PC-3 (cell line): Measurements from ENCODE around the gene MAPKBP1. TPM values are rescaled to one million over a fixed set of nuclear protein-coding genes. Genes with fewer than 3 reads are reported as not detected.

Experiments used
- ATAC-seq: fragments of 200-7000 bp; cut with Tn5 transposase; 2 replicates; pipeline ENCODE4 v1.9.1; 2020; ENCODE audit warnings: mild to moderate bottlenecking, moderate library complexity
- BruUV-seq: library from RNA; stranded (reverse); fragments of 400-500 nt; replicated peaks from 2 replicates; lab custom pipeline; 2021; lab: Mats Ljungman, UMichigan
- CTCF ChIA-PET: fragments of 300-600 bp; sonication (Branson Sonifier 250); formaldehyde crosslinking; loops from one replicate; lab custom pipeline; 2022; ENCODE audit warnings: antibody characterized with exemption; lab: Charles Lee
- POLR2A ChIA-PET: fragments of 300-600 bp; sonication (Branson Sonifier 250); formaldehyde crosslinking; loops from one replicate; lab custom pipeline; 2022; ENCODE audit warnings: antibody characterized with exemption; ENCODE audit not compliant: unreplicated experiment; lab: Charles Lee
- DNase-seq: peaks from one replicate; pipeline ENCODE4 v3.0.0-alpha.2; 2015
- H2AFZ ChIP-seq: fragments of 300-600 bp; sonication (generic); 2 replicates; pipeline ENCODE4 v1.6.0; 2016; ENCODE audit warnings: antibody characterized with exemption, low read length
- H3F3A ChIP-seq: fragments of 300-600 bp; sonication (generic); one replicate; pipeline ENCODE4 v1.6.0; 2017; ENCODE audit warnings: antibody characterized with exemption, low read length, control low read depth, mild to moderate bottlenecking; ENCODE audit not compliant: unreplicated experiment
- H3K27ac ChIP-seq: fragments of 300-600 bp; sonication (generic); 2 replicates; pipeline ENCODE4 v1.5.1; 2016; ENCODE audit warnings: mild to moderate bottlenecking, low read length
- H3K27me3 ChIP-seq: fragments of 300-600 bp; sonication (generic); 2 replicates; pipeline ENCODE4 v1.6.1; 2016; ENCODE audit warnings: low read length, mixed read lengths
- H3K36me3 ChIP-seq: fragments of 300-600 bp; sonication (generic); 2 replicates; pipeline ENCODE4 v1.6.1; 2016; ENCODE audit warnings: low read depth, mixed run types, low read length, mixed read lengths
- H3K4me1 ChIP-seq: fragments of 300-600 bp; sonication (generic); 2 replicates; pipeline ENCODE4 v1.5.1; 2016; ENCODE audit warnings: low read length; ENCODE audit not compliant: insufficient read depth
- H3K4me2 ChIP-seq: fragments of 300-600 bp; sonication (generic); 2 replicates; pipeline ENCODE4 v1.6.0; 2016; ENCODE audit warnings: low read length
- H3K4me3 ChIP-seq: fragments of 300-600 bp; sonication (generic); 2 replicates; pipeline ENCODE4 v1.5.1; 2016; ENCODE audit warnings: mild to moderate bottlenecking, low read length, mixed read lengths
- H3K79me2 ChIP-seq: fragments of 300-600 bp; sonication (generic); 2 replicates; pipeline ENCODE4 v1.6.1; 2017; ENCODE audit warnings: low read length, mixed read lengths
- H3K9ac ChIP-seq: fragments of 300-600 bp; sonication (generic); 2 replicates; pipeline ENCODE4 v1.6.0; 2016; ENCODE audit warnings: mild to moderate bottlenecking, low read length
- H3K9me2 ChIP-seq: fragments of 300-600 bp; sonication (generic); replicated peaks from 2 replicates; pipeline ENCODE4 v1.6.1; 2016; ENCODE audit warnings: mixed run types, low read length, mixed read lengths
- H3K9me3 ChIP-seq: fragments of 300-600 bp; sonication (generic); 2 replicates; pipeline ENCODE4 v1.6.1; 2016; ENCODE audit warnings: low read length, mixed read lengths
- H4K20me1 ChIP-seq: fragments of 300-600 bp; sonication (generic); 2 replicates; pipeline ENCODE4 v1.6.1; 2016; ENCODE audit warnings: low read length, mixed read lengths
- EZH2 ChIP-seq: fragments of 300-600 bp; sonication (generic); IDR thresholded peaks from one replicate; pipeline ENCODE4 v1.6.1; 2017; ENCODE audit warnings: antibody characterized with exemption, mild to moderate bottlenecking, low read length; ENCODE audit not compliant: unreplicated experiment
- EZH2phosphoT487 ChIP-seq: fragments of 300-600 bp; sonication (generic); IDR thresholded peaks from 2 replicates; pipeline ENCODE4 v1.6.1; 2018; ENCODE audit warnings: mild to moderate bottlenecking, antibody characterized with exemption, low read length, borderline replicate concordance
- intact Hi-C: fragments of 100-400 bp; cut with micrococcal nuclease; formaldehyde crosslinking; loops from 2 replicates; pipeline ENCODE4 v1.9.0; 2023
- total RNA-seq: library from RNA; depleted of rRNA; stranded (reverse); fragments of >200 nt; gene quantifications from 2 replicates; pipeline ENCODE4 v1.2.3, GENCODE V29; 2014
- TF ChIP-seq, protein P1 (sequence below): fragments of 300-600 bp; sonication (generic); conservative IDR thresholded peaks from 2 replicates; pipeline ENCODE4 v1.5.1; 2017; ENCODE audit warnings: antibody characterized with exemption, low read depth, mild to moderate bottlenecking, low read length

Gene MAPKBP1
- total RNA-seq, 1 experiment from 2014 or later = 29.1 TPM

DNA sequence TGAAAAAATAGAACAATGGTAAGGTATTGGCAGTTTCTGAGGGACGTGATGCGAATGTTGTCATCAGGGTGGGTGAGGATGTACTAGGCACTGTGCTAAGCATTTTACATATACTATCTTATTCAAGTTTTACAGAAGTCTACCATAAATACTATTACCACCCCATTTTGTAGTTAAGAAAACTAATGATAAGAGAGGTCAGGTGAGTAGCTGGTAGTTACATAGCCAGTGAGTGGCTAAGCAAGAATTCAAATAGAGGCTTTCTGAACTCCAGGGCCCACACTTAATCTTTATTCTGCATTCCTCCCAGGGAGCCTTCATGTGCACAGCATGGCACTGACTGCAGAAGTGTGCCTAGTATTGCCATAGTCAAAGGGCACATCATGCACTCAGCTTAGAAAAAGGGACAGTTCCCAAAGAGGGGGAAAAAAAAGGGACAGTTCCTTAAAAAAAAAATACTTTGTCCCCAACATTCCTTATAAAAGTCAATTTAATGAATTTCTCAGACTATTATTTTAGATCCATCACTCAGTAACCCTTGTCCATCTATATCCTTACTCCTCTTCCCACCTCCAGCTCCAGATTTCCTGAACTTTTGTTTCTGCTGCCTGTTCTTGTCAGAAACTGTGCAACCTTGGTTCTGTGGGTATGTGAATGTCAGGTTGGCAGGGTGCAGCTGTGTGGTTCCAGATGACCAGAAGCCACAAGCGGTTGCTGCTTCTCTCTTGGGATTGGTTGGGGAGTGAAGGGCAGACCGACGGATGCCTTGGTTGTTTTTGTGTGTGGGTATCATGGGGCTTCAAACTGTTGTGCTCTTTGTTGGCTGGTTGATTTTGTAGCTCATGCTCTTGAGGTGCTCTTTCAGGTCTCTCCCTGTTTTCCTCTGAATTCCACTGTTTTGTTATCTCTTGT lies 8.3 kb downstream of the MAPKBP1 start:
- CTCF ChIA-PET = interaction anchor here (0.7 kb wide), 1 partner anchor 23 kb away, joined by 4 read pairs; no protein-coding TSS in a partner anchor
- no peaks in the 10 kb centered on the region for H3K9me2 ChIP-seq
- no peaks in the 10 kb centered on the region for H4K20me1 ChIP-seq
- H3K4me1 ChIP-seq = peaks cover 25% of the 10 kb centered on the region
- ATAC-seq (no peak), DNase-seq (no peak)
- no peak overlapping the region for H3K4me2 ChIP-seq
- H3K4me3 ChIP-seq = no peak overlapping the region
- no peaks in the 10 kb centered on the region for H3K9me3 ChIP-seq
- POLR2A ChIA-PET = no interaction called here
- BruUV-seq = no TSS peak
- no peaks in the 10 kb centered on the region for H3K27me3 ChIP-seq
- TF ChIP-seq EZH2 = no peak
- H3K79me2 ChIP-seq = peaks cover 89% of the 10 kb centered on the region
- H3K36me3 ChIP-seq = 0 out of 2 replicates have a peak, but pooled peaks cover 4% of the 10 kb centered on the region
- H3K9ac ChIP-seq = no peak overlapping the region
- H3F3A ChIP-seq = no peaks in the 10 kb centered on the region
- no peak overlapping the region for H3K27ac ChIP-seq
- intact Hi-C loops = no loop called here
- no peak overlapping the region for H2AFZ ChIP-seq

DNA sequence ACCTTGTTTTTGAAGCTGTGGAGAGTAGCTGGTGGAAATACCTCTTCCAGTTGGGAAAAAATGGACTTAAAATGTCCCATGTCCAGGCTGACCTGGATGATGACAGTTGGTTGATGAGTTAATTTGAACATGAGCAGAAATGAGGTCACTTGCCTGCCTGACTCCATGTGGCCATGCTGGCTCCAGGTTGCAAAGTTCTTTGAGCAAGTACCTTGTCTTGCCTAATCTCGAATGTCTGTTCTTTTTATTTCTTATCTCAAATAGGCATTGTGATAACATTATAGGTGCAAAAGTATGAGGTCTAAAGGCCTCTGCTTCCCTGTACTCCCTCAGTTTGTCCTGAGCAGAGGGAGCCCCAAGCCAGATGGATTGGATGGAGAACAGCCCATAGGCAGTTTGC lies 9.0 kb downstream of the MAPKBP1 start:
- DNase-seq = no peak
- no TSS peak for BruUV-seq
- CTCF ChIA-PET = no interaction called here
- Histone ChIP-seq H4K20me1 (no peaks in the 10 kb centered on the region), H3K79me2 (peaks cover 86% of the 10 kb centered on the region), H3K9me3 (no peaks in the 10 kb centered on the region), H3K9ac (no peak overlapping the region), H3K27me3 (no peaks in the 10 kb centered on the region), H3K27ac (no peak overlapping the region), H2AFZ (no peak overlapping the region), H3K4me1 (peaks cover 18% of the 10 kb centered on the region), H3K36me3 (0 out of 2 replicates have a peak, but pooled peaks cover 4% of the 10 kb centered on the region), H3K4me2 (no peak overlapping the region), H3K9me2 (no peaks in the 10 kb centered on the region), H3K4me3 (no peak overlapping the region), H3F3A (no peaks in the 10 kb centered on the region)
- TF ChIP-seq EZH2 (no peak), EZH2phosphoT487 (no peak)
- TF ChIP-seq, protein P1, sequence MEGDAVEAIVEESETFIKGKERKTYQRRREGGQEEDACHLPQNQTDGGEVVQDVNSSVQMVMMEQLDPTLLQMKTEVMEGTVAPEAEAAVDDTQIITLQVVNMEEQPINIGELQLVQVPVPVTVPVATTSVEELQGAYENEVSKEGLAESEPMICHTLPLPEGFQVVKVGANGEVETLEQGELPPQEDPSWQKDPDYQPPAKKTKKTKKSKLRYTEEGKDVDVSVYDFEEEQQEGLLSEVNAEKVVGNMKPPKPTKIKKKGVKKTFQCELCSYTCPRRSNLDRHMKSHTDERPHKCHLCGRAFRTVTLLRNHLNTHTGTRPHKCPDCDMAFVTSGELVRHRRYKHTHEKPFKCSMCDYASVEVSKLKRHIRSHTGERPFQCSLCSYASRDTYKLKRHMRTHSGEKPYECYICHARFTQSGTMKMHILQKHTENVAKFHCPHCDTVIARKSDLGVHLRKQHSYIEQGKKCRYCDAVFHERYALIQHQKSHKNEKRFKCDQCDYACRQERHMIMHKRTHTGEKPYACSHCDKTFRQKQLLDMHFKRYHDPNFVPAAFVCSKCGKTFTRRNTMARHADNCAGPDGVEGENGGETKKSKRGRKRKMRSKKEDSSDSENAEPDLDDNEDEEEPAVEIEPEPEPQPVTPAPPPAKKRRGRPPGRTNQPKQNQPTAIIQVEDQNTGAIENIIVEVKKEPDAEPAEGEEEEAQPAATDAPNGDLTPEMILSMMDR = no peak
- intact Hi-C loops = no loop called here
- POLR2A ChIA-PET = no interaction called here
- no peak for ATAC-seq

DNA sequence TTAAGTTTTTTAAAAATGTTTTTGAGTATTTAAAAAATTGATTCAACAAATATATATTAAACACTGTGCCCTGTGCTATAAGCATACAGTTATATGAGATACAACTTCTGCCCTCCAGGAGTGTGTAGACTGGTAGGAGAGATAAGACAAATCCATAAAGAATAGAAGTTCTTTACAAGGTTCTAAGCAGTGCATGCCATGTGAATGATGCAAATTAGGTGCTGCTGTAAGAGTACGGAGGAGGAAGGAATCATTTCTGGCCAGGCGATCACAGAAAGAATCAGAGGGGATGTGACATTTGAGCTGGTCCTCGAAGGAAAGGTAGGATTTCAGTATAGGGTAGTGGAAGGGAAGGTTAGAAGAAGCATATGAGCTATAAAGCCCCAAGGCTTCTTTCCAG lies 14.0 kb downstream of the MAPKBP1 start:
- H2AFZ ChIP-seq = no peak overlapping the region
- intact Hi-C loops = no loop called here
- H3K4me3 ChIP-seq = no peak overlapping the region
- ATAC-seq = no peak
- no peaks in the 10 kb centered on the region for H3F3A ChIP-seq
- no peak for DNase-seq
- H3K4me2 ChIP-seq = no peak overlapping the region
- BruUV-seq = no TSS peak
- H3K27me3 ChIP-seq = no peaks in the 10 kb centered on the region
- ChIA-PET POLR2A (interaction anchor here (0.6 to 0.7 kb wide), 2 partner anchors 14 to 19 kb away, joined by 3 to 6 read pairs; partner anchors contain the start of gene MAPKBP1), CTCF (no interaction called here)
- no peak overlapping the region for H3K27ac ChIP-seq
- no peak overlapping the region for H3K9ac ChIP-seq
- H3K9me2 ChIP-seq = no peaks in the 10 kb centered on the region
- TF ChIP-seq, protein P1 = no peak
- no peak for TF ChIP-seq EZH2phosphoT487
- TF ChIP-seq EZH2 = no peak
- no peaks in the 10 kb centered on the region for H4K20me1 ChIP-seq
- peaks cover 83% of the 10 kb centered on the region for H3K79me2 ChIP-seq
- peaks cover 30% of the 10 kb centered on the region for H3K4me1 ChIP-seq
- no peaks in the 10 kb centered on the region for H3K9me3 ChIP-seq
- H3K36me3 ChIP-seq = 0 out of 2 replicates have a peak, but pooled peaks cover 4% of the 10 kb centered on the region
